Endothelial cell (in vitro differentiated cells): Measurements from ENCODE around the gene ADPRS. TPM values are rescaled to one million over a fixed set of nuclear protein-coding genes. Genes with fewer than 3 reads are reported as not detected.

Experiments used
- DNase-seq: peaks from one replicate; pipeline ENCODE4 v3.0.0; 2021; ENCODE audit warnings: low spot score
- H3K27ac Mint-ChIP-seq: one replicate; pipeline ENCODE4 v1.8.0; 2021; ENCODE audit warnings: mixed read lengths, inconsistent platforms; ENCODE audit not compliant: unreplicated experiment
- H3K27me3 Mint-ChIP-seq: one replicate; pipeline ENCODE4 v1.8.0; 2021; ENCODE audit warnings: mild to moderate bottlenecking, moderate library complexity, mixed read lengths, inconsistent platforms; ENCODE audit not compliant: unreplicated experiment
- H3K36me3 Mint-ChIP-seq: one replicate; pipeline ENCODE4 v1.8.0; 2021; ENCODE audit warnings: mild to moderate bottlenecking, low read depth, mixed read lengths, inconsistent platforms; ENCODE audit not compliant: unreplicated experiment
- H3K4me1 Mint-ChIP-seq: one replicate; pipeline ENCODE4 v1.8.0; 2021; ENCODE audit warnings: mild to moderate bottlenecking, mixed read lengths, inconsistent platforms; ENCODE audit not compliant: unreplicated experiment
- H3K4me3 Mint-ChIP-seq: one replicate; pipeline ENCODE4 v1.8.0; 2021; ENCODE audit warnings: mild to moderate bottlenecking, mixed read lengths, inconsistent platforms; ENCODE audit not compliant: unreplicated experiment
- H3K9me3 Mint-ChIP-seq: one replicate; pipeline ENCODE4 v1.8.0; 2021; ENCODE audit warnings: mixed read lengths, inconsistent platforms; ENCODE audit not compliant: unreplicated experiment
- total RNA-seq: library from RNA; stranded (reverse); fragmentation: NEBNext Ultra II Directional; extraction: Animal tissue kit (Norgen Biotek cat#: 25700); gene quantifications from one replicate; pipeline ENCODE4 v1.2.1, GENCODE V29; 2021; ENCODE audit not compliant: unreplicated experiment
- TF ChIP-seq, protein P1 (sequence below): fragments of 200-600 bp; sonication (generic); IDR thresholded peaks from one replicate; pipeline ENCODE4 v1.5.0; 2021; ENCODE audit warnings: antibody characterized with exemption; ENCODE audit not compliant: unreplicated experiment

The ADPRS gene
- total RNA-seq, 1 donor from 2014 or later: 24.2 TPM

DNA sequence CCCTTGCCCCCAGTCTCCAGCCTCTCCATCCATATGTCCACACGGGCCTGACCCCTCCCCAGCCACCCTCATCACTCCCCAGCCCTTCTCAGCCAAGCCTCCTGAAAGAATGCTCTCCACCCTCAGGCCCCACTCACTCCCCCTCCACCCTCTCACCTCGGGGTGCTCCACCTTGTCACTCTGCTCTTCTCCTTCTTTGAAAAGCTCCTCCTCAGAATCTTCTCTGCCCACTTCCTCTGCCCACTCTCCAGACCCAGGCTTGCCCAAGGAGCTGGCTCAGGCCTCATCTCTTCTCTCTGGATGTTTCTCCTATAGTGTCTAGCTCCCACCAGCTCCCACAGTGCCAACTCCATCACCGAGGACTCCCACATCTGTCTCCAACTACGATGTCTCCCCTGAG is 22.5 kb downstream of the ADPRS start:
- peaks cover 12% of the 10 kb centered on the region for H3K27me3 Mint-ChIP-seq
- no peaks in the 10 kb centered on the region for H3K9me3 Mint-ChIP-seq
- H3K27ac Mint-ChIP-seq: no peak overlapping the region
- no peak for DNase-seq
- TF ChIP-seq, protein P1, sequence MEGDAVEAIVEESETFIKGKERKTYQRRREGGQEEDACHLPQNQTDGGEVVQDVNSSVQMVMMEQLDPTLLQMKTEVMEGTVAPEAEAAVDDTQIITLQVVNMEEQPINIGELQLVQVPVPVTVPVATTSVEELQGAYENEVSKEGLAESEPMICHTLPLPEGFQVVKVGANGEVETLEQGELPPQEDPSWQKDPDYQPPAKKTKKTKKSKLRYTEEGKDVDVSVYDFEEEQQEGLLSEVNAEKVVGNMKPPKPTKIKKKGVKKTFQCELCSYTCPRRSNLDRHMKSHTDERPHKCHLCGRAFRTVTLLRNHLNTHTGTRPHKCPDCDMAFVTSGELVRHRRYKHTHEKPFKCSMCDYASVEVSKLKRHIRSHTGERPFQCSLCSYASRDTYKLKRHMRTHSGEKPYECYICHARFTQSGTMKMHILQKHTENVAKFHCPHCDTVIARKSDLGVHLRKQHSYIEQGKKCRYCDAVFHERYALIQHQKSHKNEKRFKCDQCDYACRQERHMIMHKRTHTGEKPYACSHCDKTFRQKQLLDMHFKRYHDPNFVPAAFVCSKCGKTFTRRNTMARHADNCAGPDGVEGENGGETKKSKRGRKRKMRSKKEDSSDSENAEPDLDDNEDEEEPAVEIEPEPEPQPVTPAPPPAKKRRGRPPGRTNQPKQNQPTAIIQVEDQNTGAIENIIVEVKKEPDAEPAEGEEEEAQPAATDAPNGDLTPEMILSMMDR: no peak
- peaks cover 3% of the 10 kb centered on the region for H3K36me3 Mint-ChIP-seq
- H3K4me3 Mint-ChIP-seq: no peak overlapping the region
- no peaks in the 10 kb centered on the region for H3K4me1 Mint-ChIP-seq

DNA sequence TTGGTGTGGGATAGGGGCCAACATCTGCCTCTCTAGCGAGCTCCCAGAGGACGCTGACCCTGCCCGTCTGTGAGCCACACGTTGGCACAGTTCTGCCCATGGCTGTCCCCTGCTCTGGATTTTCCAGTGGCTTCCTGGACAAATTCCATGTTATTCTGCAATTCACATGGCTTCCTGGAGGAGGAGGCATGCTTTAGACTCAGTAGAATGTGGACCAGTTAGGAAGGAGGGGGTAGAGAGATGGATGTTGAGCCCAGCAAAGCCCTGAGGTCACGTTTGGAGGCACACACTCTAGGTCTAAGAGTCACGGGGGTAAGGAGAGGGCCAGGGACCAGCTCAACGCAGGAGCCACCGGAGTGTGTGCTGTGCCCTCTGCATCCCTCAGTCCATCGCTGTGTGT is 24.1 kb downstream of the ADPRS start:
- H3K27ac Mint-ChIP-seq: no peak overlapping the region
- TF ChIP-seq, protein P1: no peak
- H3K36me3 Mint-ChIP-seq: peaks cover 3% of the 10 kb centered on the region
- H3K4me3 Mint-ChIP-seq: no peak overlapping the region
- DNase-seq: no peak
- H3K4me1 Mint-ChIP-seq: no peaks in the 10 kb centered on the region
- H3K27me3 Mint-ChIP-seq: peaks cover 10% of the 10 kb centered on the region
- no peaks in the 10 kb centered on the region for H3K9me3 Mint-ChIP-seq

DNA sequence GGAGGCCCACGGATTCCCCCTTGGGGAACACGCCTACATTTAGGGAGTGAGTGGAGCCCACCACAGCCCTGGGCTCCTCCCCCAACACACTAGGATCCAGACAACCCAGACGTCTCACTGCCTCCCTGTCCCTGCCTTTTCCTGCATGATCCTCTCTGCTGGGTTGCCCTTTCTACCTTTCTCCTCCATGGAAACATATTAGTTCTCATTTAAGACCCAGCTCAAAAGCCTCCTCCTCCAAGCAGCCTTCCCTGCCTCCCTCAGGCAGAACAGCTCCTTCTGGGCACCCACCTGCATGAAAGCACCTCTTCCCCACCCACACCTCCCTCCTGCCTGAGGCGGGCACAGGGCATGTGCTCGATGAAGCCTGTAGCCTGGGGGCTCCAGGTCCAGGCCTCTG is 25.7 kb downstream of the ADPRS start:
- DNase-seq: no peak
- Mint-ChIP-seq H3K27ac (no peak overlapping the region), H3K4me1 (no peaks in the 10 kb centered on the region), H3K27me3 (peaks cover 10% of the 10 kb centered on the region), H3K36me3 (peaks cover 3% of the 10 kb centered on the region), H3K4me3 (no peak overlapping the region), H3K9me3 (no peaks in the 10 kb centered on the region)
- TF ChIP-seq, protein P1: no peak

DNA sequence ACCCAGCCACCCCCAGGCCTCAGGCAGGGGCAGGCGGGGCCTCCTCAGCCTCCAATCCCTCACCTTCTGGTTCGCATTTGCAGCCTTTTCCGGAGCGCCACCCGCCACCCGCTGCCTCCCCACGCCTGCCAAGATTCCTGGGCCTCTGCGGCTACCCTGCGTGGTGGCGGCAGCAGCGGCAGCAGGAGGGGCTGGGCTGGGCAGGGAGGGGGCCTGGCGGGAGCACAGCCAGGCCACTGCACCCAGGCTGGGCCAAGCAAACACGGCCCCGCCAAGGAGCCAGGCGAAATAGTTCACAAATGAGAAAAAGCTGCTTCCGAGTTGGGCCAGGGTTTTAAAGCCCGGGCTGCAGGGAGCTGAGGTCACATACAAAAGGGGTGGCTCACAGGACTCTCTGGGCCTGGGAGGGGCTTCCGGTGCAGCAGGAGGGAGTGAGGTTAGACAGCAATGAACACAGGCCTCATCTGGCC is 26.5 kb downstream of the ADPRS start:
- Mint-ChIP-seq H3K4me1 (no peaks in the 10 kb centered on the region), H3K36me3 (peaks cover 3% of the 10 kb centered on the region), H3K27ac (no peak overlapping the region), H3K4me3 (no peak overlapping the region), H3K9me3 (no peaks in the 10 kb centered on the region), H3K27me3 (peaks cover 10% of the 10 kb centered on the region)
- TF ChIP-seq, protein P1: no peak
- no peak for DNase-seq

DNA sequence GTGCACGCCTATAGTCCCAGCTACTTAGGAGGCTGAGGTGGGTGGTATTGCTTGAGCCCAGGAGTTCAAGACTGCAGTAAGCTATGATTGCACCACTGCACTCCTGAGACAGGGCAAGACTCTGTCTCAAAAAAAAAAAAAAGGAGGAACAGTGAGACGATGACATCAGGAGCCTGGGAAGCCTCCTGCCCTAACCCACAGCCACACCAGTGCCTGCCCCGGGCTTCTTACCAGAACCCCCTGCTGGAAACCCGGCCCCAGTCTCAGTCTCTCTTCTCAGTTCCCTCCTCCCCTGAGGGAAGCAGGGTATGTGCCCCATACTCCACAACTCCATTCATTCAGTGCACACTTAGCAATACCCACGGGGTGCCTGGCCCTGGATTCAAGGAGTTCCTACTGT is 27.2 kb downstream of the ADPRS start:
- Mint-ChIP-seq H3K9me3 (no peaks in the 10 kb centered on the region), H3K27me3 (peaks cover 10% of the 10 kb centered on the region), H3K4me3 (no peak overlapping the region), H3K4me1 (no peaks in the 10 kb centered on the region), H3K36me3 (peaks cover 3% of the 10 kb centered on the region), H3K27ac (no peak overlapping the region)
- DNase-seq: no peak
- TF ChIP-seq, protein P1: no peak
